HCT116 (cell line): ENCODE measurements around the gene PLEKHA8. TPM values are rescaled to one million over a fixed set of nuclear protein-coding genes. Genes with fewer than 3 reads are reported as not detected.

Source experiments
- ATAC-seq: fragments of 200-7000 bp; cut with Tn5 transposase; 2 replicates; pipeline ENCODE4 v1.9.1; 2020; ENCODE audit warnings: mild to moderate bottlenecking, moderate library complexity
- BruUV-seq: library from RNA; stranded (reverse); fragments of 400-500 nt; replicated peaks from 2 replicates; lab custom pipeline; 2021; lab: Mats Ljungman, UMichigan
- CTCF ChIA-PET: fragments of 300-600 bp; sonication (Branson Sonifier 250); formaldehyde crosslinking; loops from one replicate; lab custom pipeline; 2021; ENCODE audit warnings: antibody characterized with exemption; lab: Charles Lee
- POLR2A ChIA-PET: fragments of 300-600, 350-600 bp; sonication (Branson Sonifier 250); formaldehyde crosslinking; loops from one replicate; lab custom pipeline; 2021; ENCODE audit warnings: antibody characterized with exemption; lab: Charles Lee
- RAD21 ChIA-PET, 2 experiments: fragments of 300-600 bp; sonication (Branson Sonifier 250); formaldehyde crosslinking; loops; one replicate each; lab custom pipeline; 2023; ENCODE audit warnings: low total read pairs in 2 of 2; ENCODE audit not compliant: uncharacterized antibody in 2 of 2, unreplicated experiment in 2 of 2, low non-redundant PET in 1 of 2; lab: Charles Lee
- DNase-seq: peaks from one replicate; pipeline ENCODE4 v3.0.0-alpha.2; 2010; ENCODE audit warnings: low read depth, low spot score
- H2AFZ ChIP-seq: fragments of 200-600 bp; shearing (Covaris generic), sonication (generic); 2 replicates; pipeline ENCODE4 v1.6.1; 2017; ENCODE audit warnings: low read depth, mixed run types, mixed read lengths, antibody characterized with exemption, low read length; ENCODE audit not compliant: poor library complexity, severe bottlenecking
- H3K27ac ChIP-seq: 2 replicates; pipeline ENCODE4 v1.5.1; 2012; ENCODE audit warnings: low read depth, low read length
- H3K27me3 ChIP-seq: fragments of 200-600 bp; sonication (generic); 2 replicates; pipeline ENCODE4 v1.6.1; 2016; ENCODE audit warnings: mixed run types, low read length, mixed read lengths; ENCODE audit not compliant: insufficient read depth
- H3K36me3 ChIP-seq, 2 experiments: fragments of 200-500 bp in 1 of 2; fragments of 200-600 bp in 1 of 2; sonication (Bioruptor generic) in 1 of 2; sonication (generic) in 1 of 2; 2 replicates each; pipeline versions ENCODE4 v1.5.1 to v1.6.1; 2014 to 2016; ENCODE audit warnings: low read length in 2 of 2, inconsistent platforms in 1 of 2, mixed read lengths in 1 of 2, mixed run types in 1 of 2; ENCODE audit not compliant: insufficient read depth in 2 of 2, control insufficient read depth in 1 of 2
- H3K4me1 ChIP-seq, 2 experiments: fragments of 200-600 bp in 1 of 2; sonication (generic) in 1 of 2; 2 replicates each; pipeline versions ENCODE4 v1.5.1 to v1.6.1; 2012 to 2017; ENCODE audit warnings: low read length in 2 of 2, inconsistent platforms in 1 of 2, mild to moderate bottlenecking in 1 of 2, mixed read lengths in 1 of 2, mixed run types in 1 of 2, moderate library complexity in 1 of 2; ENCODE audit not compliant: insufficient read depth in 2 of 2, control insufficient read depth in 1 of 2
- H3K4me2 ChIP-seq: fragments of 200-600 bp; sonication (generic); 2 replicates; pipeline ENCODE4 v1.6.1; 2017; ENCODE audit warnings: mixed run types, low read length, mixed read lengths
- H3K4me3 ChIP-seq, 2 experiments: fragments of 200-600 bp in 1 of 2; sonication (generic) in 1 of 2; replicated peaks in 1 of 2; 2 replicates each; pipeline ENCODE4 v1.5.1; 2011 to 2016; ENCODE audit warnings: low read length in 2 of 2, control low read depth in 1 of 2, low read depth in 1 of 2, mild to moderate bottlenecking in 1 of 2, mixed read lengths in 1 of 2, mixed run types in 1 of 2
- H3K79me2 ChIP-seq: fragments of 200-600 bp; sonication (generic); 2 replicates; pipeline ENCODE4 v1.6.1; 2017; ENCODE audit warnings: mild to moderate bottlenecking, mixed run types, low read length, moderate library complexity, mixed read lengths; ENCODE audit not compliant: insufficient read depth
- H3K9ac ChIP-seq: fragments of 200-600 bp; sonication (generic); 2 replicates; pipeline ENCODE4 v1.6.1; 2016; ENCODE audit warnings: low read length, mixed read lengths
- H3K9me2 ChIP-seq: fragments of 200-600 bp; sonication (generic), shearing (Covaris generic); 2 replicates; pipeline ENCODE4 v1.6.1; 2017; ENCODE audit warnings: mixed run types, mild to moderate bottlenecking, moderate library complexity; ENCODE audit not compliant: insufficient read depth
- H3K9me3 ChIP-seq, 2 experiments: fragments of 200-500 bp in 1 of 2; fragments of 200-600 bp in 1 of 2; sonication (Bioruptor generic) in 1 of 2; sonication (generic) in 1 of 2; 2 replicates each; pipeline ENCODE4 v1.6.1; 2014 to 2017; ENCODE audit warnings: low read length in 2 of 2, mixed read lengths in 2 of 2, inconsistent platforms in 1 of 2, low read depth in 1 of 2, mild to moderate bottlenecking in 1 of 2, mixed run types in 1 of 2, moderate library complexity in 1 of 2; ENCODE audit not compliant: control insufficient read depth in 1 of 2, insufficient read depth in 1 of 2
- H4K20me1 ChIP-seq: fragments of 200-600 bp; sonication (generic), shearing (Covaris generic); 2 replicates; pipeline ENCODE4 v1.6.1; 2017; ENCODE audit warnings: mixed run types, mild to moderate bottlenecking, moderate library complexity; ENCODE audit not compliant: insufficient read depth
- CBX3 ChIP-seq: IDR thresholded peaks from 2 replicates; pipeline ENCODE4 v1.6.1; 2012; ENCODE audit warnings: low read depth
- CEBPB ChIP-seq: IDR thresholded peaks from 2 replicates; pipeline ENCODE4 v1.6.1; 2012; ENCODE audit warnings: low read depth
- EGR1 ChIP-seq: IDR thresholded peaks from 2 replicates; pipeline ENCODE4 v1.6.1; 2012; ENCODE audit warnings: low read depth
- ELF1 ChIP-seq: IDR thresholded peaks from 2 replicates; pipeline ENCODE4 v1.6.1; 2012; ENCODE audit warnings: low read depth, borderline replicate concordance
- EZH2 ChIP-seq: fragments of 200-600 bp; sonication (generic); IDR thresholded peaks from 2 replicates; pipeline ENCODE4 v1.6.1; 2017; ENCODE audit warnings: antibody characterized with exemption, mixed run types
- EZH2phosphoT487 ChIP-seq: fragments of 200-600 bp; IDR thresholded peaks from 2 replicates; pipeline ENCODE4 v1.6.1; 2018; ENCODE audit warnings: antibody characterized with exemption, borderline replicate concordance
- MAX ChIP-seq: IDR thresholded peaks from 2 replicates; pipeline ENCODE4 v1.6.1; 2012
- POLR2A ChIP-seq: IDR thresholded peaks from 2 replicates; pipeline ENCODE4 v1.7.0; 2011; ENCODE audit warnings: borderline replicate concordance; ENCODE audit not compliant: insufficient read depth, insufficient read length; ENCODE audit errors: extremely low read depth
- POLR2AphosphoS5 ChIP-seq: IDR thresholded peaks from 2 replicates; pipeline ENCODE4 v1.6.1; 2011; ENCODE audit warnings: mild to moderate bottlenecking, low read depth, low read length, moderate library complexity
- RAD21 ChIP-seq: IDR thresholded peaks from 2 replicates; pipeline ENCODE4 v1.6.1; 2012; ENCODE audit warnings: low read depth, mild to moderate bottlenecking
- SP1 ChIP-seq: IDR thresholded peaks from 2 replicates; pipeline ENCODE4 v1.6.1; 2012; ENCODE audit warnings: low read depth
- YY1 ChIP-seq: IDR thresholded peaks from 2 replicates; pipeline ENCODE4 v1.6.1; 2011; ENCODE audit warnings: low read length, low read depth, moderate library complexity, mild to moderate bottlenecking; ENCODE audit not compliant: insufficient replicate concordance; ENCODE audit errors: extremely low read depth
- ZFX ChIP-seq: fragments of 450-650 bp; IDR thresholded peaks from 2 replicates; pipeline ENCODE4 v1.6.1; 2017
- ZNF274 ChIP-seq: fragments of 200-500 bp; sonication (Bioruptor generic); IDR thresholded peaks from 2 replicates; pipeline ENCODE4 v1.6.1; 2014; ENCODE audit warnings: mild to moderate bottlenecking, low read depth, low read length, inconsistent platforms
- intact Hi-C: fragments of 100-400 bp; cut with micrococcal nuclease; formaldehyde crosslinking; loops from 2 replicates; pipeline ENCODE4 v1.10.0; 2022
- total RNA-seq: library from RNA; stranded (reverse); gene quantifications from one replicate; pipeline ENCODE4 v1.2.1, GENCODE V29; 2021; ENCODE audit not compliant: unreplicated experiment
- TF ChIP-seq, protein P1 (sequence below), 3 experiments: fragments of 200-600 bp in 1 of 3; sonication (generic) in 1 of 3; IDR thresholded peaks in 2 of 3; conservative IDR thresholded peaks in 1 of 3; 2 replicates each; pipeline ENCODE4 v1.5.1; 2012 to 2017; ENCODE audit warnings: low read depth in 2 of 3, low read length in 2 of 3, antibody characterized with exemption in 1 of 3, borderline replicate concordance in 1 of 3, control low read depth in 1 of 3, mild to moderate bottlenecking in 1 of 3, mixed read lengths in 1 of 3, mixed run types in 1 of 3, moderate library complexity in 1 of 3; ENCODE audit not compliant: insufficient read depth in 1 of 3

PLEKHA8 gene
- total RNA-seq, 1 experiment from 2014 or later: 13.6 TPM

DNA sequence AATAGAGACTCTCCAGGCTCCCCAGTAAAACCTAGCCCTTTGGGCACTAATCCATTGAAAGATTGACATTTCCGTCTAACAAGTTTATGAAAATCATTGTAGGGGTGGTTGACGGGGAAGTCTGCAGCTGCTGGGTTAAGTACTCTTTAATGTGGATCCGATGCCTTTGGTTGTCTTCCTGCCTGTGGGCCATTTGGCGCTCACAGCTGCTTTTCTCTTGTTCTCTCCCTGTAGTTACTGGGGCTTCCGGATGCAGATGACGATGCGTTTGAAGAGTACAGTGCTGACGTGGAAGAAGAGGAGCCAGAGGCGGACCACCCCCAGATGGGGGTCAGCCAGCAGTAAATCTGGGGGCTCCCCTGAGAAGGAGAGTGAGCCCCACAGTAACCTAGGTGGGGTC is 129.0 kb downstream of the PLEKHA8 start:
- no peak for ATAC-seq
- Histone ChIP-seq H3K79me2 (no peaks in the 10 kb centered on the region), H3K4me1 (peaks cover 0 to 8% of the 10 kb centered on the region in 2 experiments; a peak in 2 of 4 replicates)
- intact Hi-C loops: no loop called here
- RAD21 ChIA-PET: no interaction called here
- TF ChIP-seq CEBPB (no peak), CBX3 (no peak), YY1 (no peak), MAX (no peak), ELF1 (no peak), EZH2 (no peak), RAD21 (no peak), POLR2A (no peak), POLR2AphosphoS5 (no peak), ZFX (no peak), SP1 (no peak), EZH2phosphoT487 (no peak), EGR1 (no peak), ZNF274 (no peak)
- TF ChIP-seq, protein P1, sequence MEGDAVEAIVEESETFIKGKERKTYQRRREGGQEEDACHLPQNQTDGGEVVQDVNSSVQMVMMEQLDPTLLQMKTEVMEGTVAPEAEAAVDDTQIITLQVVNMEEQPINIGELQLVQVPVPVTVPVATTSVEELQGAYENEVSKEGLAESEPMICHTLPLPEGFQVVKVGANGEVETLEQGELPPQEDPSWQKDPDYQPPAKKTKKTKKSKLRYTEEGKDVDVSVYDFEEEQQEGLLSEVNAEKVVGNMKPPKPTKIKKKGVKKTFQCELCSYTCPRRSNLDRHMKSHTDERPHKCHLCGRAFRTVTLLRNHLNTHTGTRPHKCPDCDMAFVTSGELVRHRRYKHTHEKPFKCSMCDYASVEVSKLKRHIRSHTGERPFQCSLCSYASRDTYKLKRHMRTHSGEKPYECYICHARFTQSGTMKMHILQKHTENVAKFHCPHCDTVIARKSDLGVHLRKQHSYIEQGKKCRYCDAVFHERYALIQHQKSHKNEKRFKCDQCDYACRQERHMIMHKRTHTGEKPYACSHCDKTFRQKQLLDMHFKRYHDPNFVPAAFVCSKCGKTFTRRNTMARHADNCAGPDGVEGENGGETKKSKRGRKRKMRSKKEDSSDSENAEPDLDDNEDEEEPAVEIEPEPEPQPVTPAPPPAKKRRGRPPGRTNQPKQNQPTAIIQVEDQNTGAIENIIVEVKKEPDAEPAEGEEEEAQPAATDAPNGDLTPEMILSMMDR (IDR thresholded peaks at IDR 0.05 in 2 of 3, conservative IDR thresholded peaks at IDR 0.05 in 1 of 3; ENCODE audit: borderline replicate concordance in 1 of 3, insufficient read depth in 1 of 3, low read depth in 2 of 3, low read length in 2 of 3): no peak
- TF ChIP-seq, all 23 proteins: peak for 0
- H3K9ac ChIP-seq: no peak overlapping the region
- no TSS peak for BruUV-seq
- ChIA-PET POLR2A (interaction anchor here (0.6 kb wide), 1 partner anchor 16 kb away, joined by 3 read pairs; no protein-coding TSS in a partner anchor), CTCF (no interaction called here)
- no peak for DNase-seq
- no peak overlapping the region for H3K27ac ChIP-seq
- H2AFZ ChIP-seq: no peak overlapping the region
- no peaks in the 10 kb centered on the region for H3K36me3 ChIP-seq
- H3K4me2 ChIP-seq: no peak overlapping the region
- H3K27me3 ChIP-seq: no peaks in the 10 kb centered on the region
- H3K4me3 ChIP-seq: no peak overlapping the region
- no peaks in the 10 kb centered on the region for H3K9me2 ChIP-seq
- H3K9me3 ChIP-seq: no peaks in the 10 kb centered on the region
- no peaks in the 10 kb centered on the region for H4K20me1 ChIP-seq
